ENCODE data around the gene TBX1.

The TBX1 gene

DNA sequence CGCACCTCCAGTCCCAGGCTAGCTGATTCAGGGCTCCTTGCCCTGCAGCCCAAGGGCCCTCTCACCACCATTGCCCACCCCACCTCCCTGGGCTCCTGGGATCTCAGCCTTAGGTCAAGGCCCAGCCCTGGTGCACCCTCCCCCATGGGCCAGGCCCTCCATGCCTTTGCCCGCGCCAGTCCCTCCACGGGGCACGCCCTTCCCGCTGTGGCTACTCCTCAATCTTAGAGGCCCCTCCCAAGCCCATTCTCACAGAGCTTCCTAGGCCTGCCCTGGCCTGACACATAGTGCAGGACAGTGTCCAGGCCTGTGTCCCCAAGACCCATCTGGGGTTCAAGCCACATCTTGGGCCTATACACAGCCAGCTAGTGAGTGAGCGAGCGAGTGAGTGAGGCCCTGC, 30.4 kb upstream of the TBX1 start:
- TF ChIP-seq, protein P1, sequence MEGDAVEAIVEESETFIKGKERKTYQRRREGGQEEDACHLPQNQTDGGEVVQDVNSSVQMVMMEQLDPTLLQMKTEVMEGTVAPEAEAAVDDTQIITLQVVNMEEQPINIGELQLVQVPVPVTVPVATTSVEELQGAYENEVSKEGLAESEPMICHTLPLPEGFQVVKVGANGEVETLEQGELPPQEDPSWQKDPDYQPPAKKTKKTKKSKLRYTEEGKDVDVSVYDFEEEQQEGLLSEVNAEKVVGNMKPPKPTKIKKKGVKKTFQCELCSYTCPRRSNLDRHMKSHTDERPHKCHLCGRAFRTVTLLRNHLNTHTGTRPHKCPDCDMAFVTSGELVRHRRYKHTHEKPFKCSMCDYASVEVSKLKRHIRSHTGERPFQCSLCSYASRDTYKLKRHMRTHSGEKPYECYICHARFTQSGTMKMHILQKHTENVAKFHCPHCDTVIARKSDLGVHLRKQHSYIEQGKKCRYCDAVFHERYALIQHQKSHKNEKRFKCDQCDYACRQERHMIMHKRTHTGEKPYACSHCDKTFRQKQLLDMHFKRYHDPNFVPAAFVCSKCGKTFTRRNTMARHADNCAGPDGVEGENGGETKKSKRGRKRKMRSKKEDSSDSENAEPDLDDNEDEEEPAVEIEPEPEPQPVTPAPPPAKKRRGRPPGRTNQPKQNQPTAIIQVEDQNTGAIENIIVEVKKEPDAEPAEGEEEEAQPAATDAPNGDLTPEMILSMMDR (IDR thresholded peaks at IDR 0.05; ENCODE audit: insufficient read depth, missing control alignments) = no peak
- DNase-seq (ENCODE audit: insufficient read length, low spot score) (no peak), FAIRE-seq (no peak)

DNA sequence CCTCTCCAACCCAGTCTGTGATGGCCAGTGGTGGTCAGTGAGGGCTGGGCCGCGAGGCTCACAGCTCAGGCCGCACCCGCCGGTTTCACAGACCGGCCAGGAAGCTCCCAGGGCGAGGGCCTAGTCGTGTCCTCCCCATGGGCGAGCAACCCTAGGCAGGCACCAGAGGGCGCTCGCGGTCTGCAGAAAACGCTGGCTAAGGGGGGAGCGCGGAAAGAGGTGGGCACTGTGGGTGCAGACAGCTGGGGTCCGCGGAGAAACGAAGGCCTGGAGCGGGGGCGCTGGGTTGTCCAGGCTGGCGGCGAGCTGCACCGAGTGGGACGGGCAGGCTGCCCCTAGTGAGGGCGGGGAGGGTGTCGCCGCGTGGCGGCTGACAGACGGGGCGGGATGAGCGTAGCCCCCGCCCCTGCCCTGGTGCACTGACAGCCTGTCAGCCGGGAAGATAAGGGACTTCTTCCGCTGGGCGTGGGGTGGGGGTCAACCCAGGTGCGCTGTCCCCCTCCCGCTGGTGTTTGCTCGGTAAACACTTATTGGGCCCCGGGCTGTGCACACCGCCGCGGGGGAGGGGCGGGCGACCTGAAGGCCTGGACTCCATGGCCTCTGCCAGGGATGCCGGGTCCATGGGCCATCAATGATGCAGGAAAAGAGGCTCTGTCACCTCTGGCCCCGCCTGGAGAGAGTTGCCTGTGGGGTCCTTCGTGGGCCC, 29.8 kb upstream of the TBX1 start:
- no peak for FAIRE-seq
- DNase-seq (ENCODE audit: insufficient read length, low spot score) = peak; percentile 89
- TF ChIP-seq, protein P1 (IDR thresholded peaks at IDR 0.05; ENCODE audit: insufficient read depth, missing control alignments) = peak; percentile 89

DNA sequence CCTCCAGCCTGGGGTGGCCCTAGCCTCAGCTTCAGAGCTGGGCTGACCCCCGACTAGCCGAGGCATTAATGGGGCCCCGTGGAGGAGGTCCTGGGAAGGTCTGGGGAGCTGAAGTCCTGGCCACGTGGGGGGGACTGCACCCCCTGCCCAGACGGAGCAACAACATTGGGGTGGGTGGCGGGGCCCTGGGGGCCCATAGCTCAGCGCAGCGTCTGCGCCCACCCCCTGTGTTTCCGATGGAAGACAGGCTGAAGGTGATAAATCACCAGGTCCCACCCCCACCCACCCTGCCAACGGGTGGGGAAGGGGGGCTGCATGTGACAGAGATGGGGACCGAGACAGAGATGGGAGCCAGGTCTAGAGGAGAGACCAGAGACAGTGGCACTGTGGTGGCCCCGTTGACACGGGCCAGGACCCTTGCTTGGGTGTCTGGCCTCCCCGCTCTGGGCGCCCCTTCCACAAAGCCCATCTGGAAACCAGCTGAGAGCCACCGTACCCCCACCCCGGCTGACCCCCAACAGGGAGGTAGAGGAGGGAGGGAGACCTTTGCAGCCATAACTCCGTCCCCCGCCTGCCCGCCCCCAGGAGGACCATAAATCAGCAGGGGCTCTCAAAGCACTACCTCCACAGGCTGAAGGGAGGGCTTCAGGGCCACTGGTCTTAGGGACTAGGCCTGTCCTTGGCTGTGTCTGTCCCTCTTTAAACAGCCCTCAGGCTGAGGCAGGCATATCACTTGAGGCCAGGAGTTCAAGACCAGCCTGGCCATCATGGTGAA, 29.0 kb upstream of the TBX1 start:
- TF ChIP-seq, protein P1 (IDR thresholded peaks at IDR 0.05; ENCODE audit: insufficient read depth, missing control alignments) = no peak
- FAIRE-seq = no peak
- DNase-seq (ENCODE audit: insufficient read length, low spot score) = no peak

DNA sequence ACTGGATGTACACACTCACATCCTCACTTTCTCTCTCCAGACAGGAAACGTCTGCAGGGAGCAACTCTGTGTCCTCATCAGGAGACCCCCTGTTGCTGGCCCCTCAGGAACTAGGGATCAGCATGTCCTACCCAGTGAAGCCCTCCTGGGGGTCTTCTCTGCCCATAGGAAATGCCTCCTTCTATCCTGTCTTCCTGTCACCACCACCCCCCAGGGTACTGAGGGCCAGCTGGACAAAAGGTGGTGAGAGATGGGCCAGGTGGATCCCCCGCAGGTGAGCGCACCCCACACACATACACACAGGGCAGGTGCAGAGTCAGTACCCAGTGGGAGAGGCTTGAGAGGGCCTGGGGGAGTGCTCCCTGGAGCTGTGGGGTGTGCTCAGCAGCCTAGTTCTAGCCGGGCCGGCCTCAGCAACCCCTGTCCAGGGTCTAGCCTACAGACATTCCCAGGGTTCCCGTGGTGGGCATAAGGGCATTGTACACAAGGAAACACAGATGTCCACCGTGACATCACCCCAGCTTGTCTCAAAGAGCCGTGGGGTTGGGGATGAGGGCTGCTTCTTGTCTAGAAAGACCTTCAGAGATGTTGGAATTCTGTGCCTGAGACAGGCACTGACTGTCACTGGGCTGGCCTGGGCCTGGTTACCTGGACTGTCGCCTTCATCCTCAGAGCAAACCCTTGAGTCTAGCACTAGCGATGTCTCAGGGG, 28.0 kb upstream of the TBX1 start:
- DNase-seq (ENCODE audit: insufficient read length, low spot score) (no peak), FAIRE-seq (no peak)
- TF ChIP-seq, protein P1 (IDR thresholded peaks at IDR 0.05; ENCODE audit: insufficient read depth, missing control alignments) = no peak

DNA sequence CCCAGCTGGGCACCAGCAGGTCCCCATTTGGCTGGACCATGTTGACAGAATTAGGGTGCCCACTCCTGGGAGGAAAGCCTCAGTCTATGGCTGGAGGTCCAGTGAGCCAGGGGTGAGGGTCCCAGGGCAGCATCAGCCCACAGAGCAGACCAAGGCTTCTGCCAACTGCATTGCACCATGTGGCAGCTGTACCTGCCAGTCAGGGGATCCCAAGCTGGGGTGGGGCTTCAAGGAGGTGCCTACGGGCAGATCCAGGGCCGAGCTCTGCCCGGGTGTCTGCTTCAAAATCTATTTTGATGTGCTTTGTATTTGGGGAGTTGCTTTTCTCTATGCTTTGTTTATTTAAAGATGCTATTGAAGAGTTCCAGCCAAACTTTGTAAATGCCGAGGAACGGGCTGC, 26.8 kb upstream of the TBX1 start:
- TF ChIP-seq, protein P1 (IDR thresholded peaks at IDR 0.05; ENCODE audit: insufficient read depth, missing control alignments) = no peak
- DNase-seq (ENCODE audit: insufficient read length, low spot score) (no peak), FAIRE-seq (no peak)

DNA sequence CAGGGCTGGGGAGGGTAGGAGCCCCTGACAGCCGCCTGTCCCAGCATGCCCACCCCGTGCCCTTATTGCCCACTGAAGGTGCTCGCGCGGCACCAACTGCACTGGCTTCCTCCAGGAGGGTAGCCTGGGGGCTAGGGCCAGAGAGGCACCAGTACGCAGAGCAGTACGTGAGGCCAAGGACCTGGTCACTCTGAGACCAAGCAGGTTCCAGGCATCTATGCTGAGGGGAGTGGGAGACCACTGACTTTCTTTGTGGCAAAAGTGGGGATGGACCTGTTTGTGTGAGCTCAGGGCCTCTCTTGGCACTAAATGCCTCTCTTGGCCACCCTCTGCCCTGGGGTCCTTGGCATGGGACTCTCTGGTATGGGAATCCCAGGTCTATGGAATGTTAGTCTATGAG, 26.4 kb upstream of the TBX1 start:
- TF ChIP-seq, protein P1 (IDR thresholded peaks at IDR 0.05; ENCODE audit: insufficient read depth, missing control alignments) = no peak
- DNase-seq (ENCODE audit: insufficient read length, low spot score) (no peak), FAIRE-seq (no peak)

Data from D721Med (cell line).